Measurements from ENCODE around the gene TDRD5. TPM values are rescaled to one million over a fixed set of nuclear protein-coding genes. Genes with fewer than 3 reads are reported as not detected.
"Not testable (repeated sequence)": the region's sequence is repeated elsewhere in the genome, so short reads cannot be mapped to it uniquely, and the experiment has no call there.

Gene TDRD5
- total RNA-seq, 6 experiments from 2014 or later, result not detected

GRCh38 chr1:179677882-179678281, 86.2 kb downstream of the TDRD5 start:
- ATAC-seq (no peak), DNase-seq (no peak)
- Histone ChIP-seq H3K36me3 (no peaks in the 10 kb centered on the region), H3K4me3 (no peak overlapping the region), H3K27me3 (no peaks in the 10 kb centered on the region), H3K4me1 (no peaks in the 10 kb centered on the region), H3K9me3 (no peaks in the 10 kb centered on the region), H3K27ac (no peak overlapping the region)
- TF ChIP-seq POLR2A (IDR thresholded peaks at IDR 0.05), result no peak
- TF ChIP-seq, protein P1, sequence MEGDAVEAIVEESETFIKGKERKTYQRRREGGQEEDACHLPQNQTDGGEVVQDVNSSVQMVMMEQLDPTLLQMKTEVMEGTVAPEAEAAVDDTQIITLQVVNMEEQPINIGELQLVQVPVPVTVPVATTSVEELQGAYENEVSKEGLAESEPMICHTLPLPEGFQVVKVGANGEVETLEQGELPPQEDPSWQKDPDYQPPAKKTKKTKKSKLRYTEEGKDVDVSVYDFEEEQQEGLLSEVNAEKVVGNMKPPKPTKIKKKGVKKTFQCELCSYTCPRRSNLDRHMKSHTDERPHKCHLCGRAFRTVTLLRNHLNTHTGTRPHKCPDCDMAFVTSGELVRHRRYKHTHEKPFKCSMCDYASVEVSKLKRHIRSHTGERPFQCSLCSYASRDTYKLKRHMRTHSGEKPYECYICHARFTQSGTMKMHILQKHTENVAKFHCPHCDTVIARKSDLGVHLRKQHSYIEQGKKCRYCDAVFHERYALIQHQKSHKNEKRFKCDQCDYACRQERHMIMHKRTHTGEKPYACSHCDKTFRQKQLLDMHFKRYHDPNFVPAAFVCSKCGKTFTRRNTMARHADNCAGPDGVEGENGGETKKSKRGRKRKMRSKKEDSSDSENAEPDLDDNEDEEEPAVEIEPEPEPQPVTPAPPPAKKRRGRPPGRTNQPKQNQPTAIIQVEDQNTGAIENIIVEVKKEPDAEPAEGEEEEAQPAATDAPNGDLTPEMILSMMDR (IDR thresholded peaks at IDR 0.05), result no peak
- no CpG with 5 or more reads among the region's 6 CpGs for WGBS (ENCODE audit: insufficient coverage, low coverage, low lambda C conversion rate, missing lambda C conversion rate)
- intact Hi-C loops (cut with DNase I), result no loop called here

DNA sequence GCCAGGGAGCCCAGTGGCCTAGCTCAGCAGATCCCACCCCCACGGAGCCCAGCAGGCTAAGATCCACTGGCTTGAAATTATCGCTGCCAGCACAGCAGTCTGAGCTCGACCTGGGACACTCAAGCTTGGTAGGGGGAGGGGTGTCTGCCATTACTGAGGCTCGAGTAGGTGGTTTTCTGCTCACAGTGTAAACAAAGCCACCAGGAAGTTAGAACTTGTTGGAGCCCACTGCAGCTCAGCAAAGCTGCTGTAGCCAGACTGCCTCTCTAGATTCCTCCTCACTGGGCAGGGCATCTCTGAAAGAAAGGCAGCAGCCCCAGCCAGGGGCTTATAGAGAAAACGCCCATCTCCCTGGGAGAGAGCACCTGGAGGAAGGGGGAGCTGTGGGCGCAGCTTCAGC, 102.9 kb downstream of the TDRD5 start:
- H3K36me3 ChIP-seq; DNase-seq; ATAC-seq; H3K9me3 ChIP-seq; H3K27ac ChIP-seq; H3K4me3 ChIP-seq; H3K4me1 ChIP-seq; H3K27me3 ChIP-seq; intact Hi-C loops (cut with DNase I): not testable (repeated sequence)
- WGBS (ENCODE audit: insufficient coverage, low coverage, low lambda C conversion rate, missing lambda C conversion rate), result 20% methylated on average over 1 of the region's 6 CpGs

GRCh38 chr1:179702946-179703539, 111.4 kb downstream of the TDRD5 start:
- 63% methylated on average over 5 of the region's 5 CpGs for WGBS (ENCODE audit: insufficient coverage, low coverage, low lambda C conversion rate, missing lambda C conversion rate)

GRCh38 chr1:179706339-179706941, 114.8 kb downstream of the TDRD5 start:
- Histone ChIP-seq H3K27ac (no peak overlapping the region), H3K36me3 (no peaks in the 10 kb centered on the region), H3K4me3 (no peak overlapping the region), H3K27me3 (no peaks in the 10 kb centered on the region), H3K9me3 (no peaks in the 10 kb centered on the region), H3K4me1 (peaks cover 0 to 8% (median 0%) of the 10 kb centered on the region in 4 donors)
- DNase-seq, result peak in 2 of 3 donors; percentile 28 to 48
- 0% methylated on average over 3 of the region's 3 CpGs for WGBS (ENCODE audit: insufficient coverage, low coverage, low lambda C conversion rate, missing lambda C conversion rate)
- ATAC-seq, result peak; percentile 61 to 73 (median 64)
- intact Hi-C loops (cut with DNase I), result loop anchor here (5.0 kb wide), 2 partner anchors 106 to 111 kb away; no protein-coding TSS in a partner anchor
- TF ChIP-seq POLR2A (IDR thresholded peaks at IDR 0.05), result no peak
- TF ChIP-seq, protein P1 (IDR thresholded peaks at IDR 0.05), result peak; percentile 68 to 81 (median 80)

More at GRCh38 chr1:179702946-179703539, 111.4 kb downstream of the TDRD5 start:
- no peak for ATAC-seq
- no peak for DNase-seq
- H3K4me3 ChIP-seq, result no peak overlapping the region
- no peaks in the 10 kb centered on the region for H3K9me3 ChIP-seq
- intact Hi-C loops (cut with DNase I), result no loop called here
- TF ChIP-seq, protein P1 (IDR thresholded peaks at IDR 0.05), result no peak
- TF ChIP-seq POLR2A (IDR thresholded peaks at IDR 0.05), result no peak
- peaks cover 0 to 8% (median 0%) of the 10 kb centered on the region in 4 donors for H3K4me1 ChIP-seq
- no peak overlapping the region for H3K27ac ChIP-seq
- no peaks in the 10 kb centered on the region for H3K27me3 ChIP-seq
- no peaks in the 10 kb centered on the region for H3K36me3 ChIP-seq

DNA sequence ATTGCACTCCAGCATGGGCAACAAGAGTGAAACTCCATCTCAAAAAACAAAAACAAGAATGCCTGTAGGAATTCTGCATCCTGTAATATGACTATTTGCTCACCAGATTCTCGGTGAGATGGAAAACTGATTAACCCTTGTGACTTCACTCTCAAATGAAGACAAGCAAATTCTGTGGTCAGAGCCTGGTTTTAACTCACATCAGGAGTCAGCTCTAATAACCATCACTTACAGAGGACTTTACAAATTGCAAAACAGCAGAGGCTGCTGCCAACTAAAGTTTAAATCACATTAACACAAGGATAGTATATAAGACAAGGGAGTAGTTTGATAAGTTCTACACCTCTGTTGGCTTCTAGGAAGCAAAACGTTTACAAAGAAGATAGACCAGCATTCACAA, 115.8 kb downstream of the TDRD5 start:
- no peak for ATAC-seq
- no peaks in the 10 kb centered on the region for H3K27me3 ChIP-seq
- H3K4me3 ChIP-seq, result no peak overlapping the region
- TF ChIP-seq, protein P1 (IDR thresholded peaks at IDR 0.05), result no peak
- no peak for TF ChIP-seq POLR2A (IDR thresholded peaks at IDR 0.05)
- intact Hi-C loops (cut with DNase I), result loop anchor here (5.0 kb wide), 2 partner anchors 105 to 110 kb away; no protein-coding TSS in a partner anchor
- DNase-seq, result no peak
- WGBS (ENCODE audit: insufficient coverage, low coverage, low lambda C conversion rate, missing lambda C conversion rate), result 25% methylated on average over 2 of the region's 2 CpGs
- H3K4me1 ChIP-seq, result peaks cover 0 to 8% (median 0%) of the 10 kb centered on the region in 4 donors
- H3K36me3 ChIP-seq, result no peaks in the 10 kb centered on the region
- no peaks in the 10 kb centered on the region for H3K9me3 ChIP-seq
- H3K27ac ChIP-seq, result no peak overlapping the region
